Keratinocyte (primary cell): ENCODE measurements around the gene CLEC9A.

Experiments
- CTCF ChIP-seq, 3 experiments: IDR thresholded peaks in 1 of 3; conservative IDR thresholded peaks in 1 of 3; optimal IDR thresholded peaks in 1 of 3; 2 replicates in 2 of 3; 3 replicates in 1 of 3; pipeline versions ENCODE3 to v1.5.1; 2011; ENCODE audit warnings: low read length in 3 of 3, mild to moderate bottlenecking in 3 of 3, moderate library complexity in 2 of 3, control low read depth in 1 of 3, inconsistent platforms in 1 of 3; ENCODE audit not compliant: insufficient read depth in 2 of 3; ENCODE audit errors: extremely low read depth in 1 of 3
- EZH2 ChIP-seq: IDR thresholded peaks from one replicate; pipeline ENCODE4 v1.6.1; 2012; ENCODE audit warnings: inconsistent platforms, mild to moderate bottlenecking, low read length, moderate library complexity

GRCh38 chr12:10065241-10065640 lies 34.8 kb downstream of the CLEC9A start:
- no peak for TF ChIP-seq CTCF (optimal IDR thresholded peaks at IDR 0.05 in 1 of 3, IDR thresholded peaks at IDR 0.05 in 1 of 3, conservative IDR thresholded peaks at IDR 0.05 in 1 of 3; ENCODE audit: extremely low read depth in 1 of 3, insufficient read depth in 2 of 3, low read length in 3 of 3)
- no peak for TF ChIP-seq EZH2
